A673 (cell line): Measurements from ENCODE around the gene ZPBP2. TPM values are rescaled to one million over a fixed set of nuclear protein-coding genes. Genes with fewer than 3 reads are reported as not detected.

Source experiments
- BruUV-seq: library from RNA; stranded (reverse); fragments of 400-500 nt; replicated peaks from 2 replicates; lab custom pipeline; 2021; lab: Mats Ljungman, UMichigan
- CTCF ChIA-PET: fragments of 300-600 bp; sonication (Branson Sonifier 250); formaldehyde crosslinking; loops from one replicate; lab custom pipeline; 2022; ENCODE audit warnings: antibody characterized with exemption; lab: Charles Lee
- POLR2A ChIA-PET: fragments of 300-600 bp; sonication (Branson Sonifier 250); formaldehyde crosslinking; loops from one replicate; lab custom pipeline; 2022; ENCODE audit warnings: antibody characterized with exemption; ENCODE audit not compliant: low non-redundant PET; lab: Charles Lee
- DNase-seq: peaks from one replicate; pipeline ENCODE4 v3.0.0-alpha.2; 2015; ENCODE audit warnings: low spot score
- H3K27ac ChIP-seq: fragments of 200-600 bp; sonication (generic); 2 replicates; pipeline ENCODE4 v1.5.1; 2016; ENCODE audit warnings: mixed run types, low read depth, mild to moderate bottlenecking, mixed read lengths, antibody characterized with exemption, low read length; ENCODE audit not compliant: poor library complexity, severe bottlenecking
- H3K27me3 ChIP-seq: fragments of 200-600 bp; sonication (generic); replicated peaks from 2 replicates; pipeline ENCODE4 v1.6.1; 2017; ENCODE audit warnings: mixed run types, low read depth, mild to moderate bottlenecking, mixed read lengths, antibody characterized with exemption, low read length; ENCODE audit not compliant: insufficient read depth, poor library complexity
- H3K36me3 ChIP-seq: fragments of 200-600 bp; sonication (generic); 2 replicates; pipeline ENCODE4 v1.6.1; 2016; ENCODE audit warnings: mixed run types, mild to moderate bottlenecking, mixed read lengths, antibody characterized with exemption, low read length; ENCODE audit not compliant: insufficient read depth, poor library complexity, severe bottlenecking
- H3K4me1 ChIP-seq: fragments of 200-600 bp; sonication (generic); 2 replicates; pipeline ENCODE4 v1.6.1; 2017; ENCODE audit warnings: mixed run types, mild to moderate bottlenecking, mixed read lengths, antibody characterized with exemption, low read length; ENCODE audit not compliant: insufficient read depth, poor library complexity, severe bottlenecking
- H3K4me3 ChIP-seq: fragments of 200-600 bp; sonication (generic); 2 replicates; pipeline ENCODE4 v1.5.1; 2016; ENCODE audit warnings: low read depth, mixed run types, mild to moderate bottlenecking, mixed read lengths, low read length; ENCODE audit not compliant: poor library complexity, severe bottlenecking
- H3K9me3 ChIP-seq: fragments of 200-600 bp; sonication (generic); 2 replicates; pipeline ENCODE4 v1.6.1; 2016; ENCODE audit warnings: mixed run types, low read depth, mild to moderate bottlenecking, mixed read lengths, antibody characterized with exemption, low read length; ENCODE audit not compliant: poor library complexity, severe bottlenecking
- CTCF ChIP-seq: fragments of 300-800, 200-600 bp; sonication (generic); conservative IDR thresholded peaks from 2 replicates; pipeline ENCODE4 v1.5.1; 2017; ENCODE audit warnings: low read depth, mild to moderate bottlenecking, antibody characterized with exemption, low read length, moderate library complexity, mixed read lengths
- EZH2 ChIP-seq: fragments of 200-600 bp; sonication (generic); IDR thresholded peaks from 2 replicates; pipeline ENCODE4 v1.6.1; 2017; ENCODE audit warnings: borderline replicate concordance, low read depth, mild to moderate bottlenecking, mixed read lengths, antibody characterized with exemption, low read length; ENCODE audit not compliant: poor library complexity, severe bottlenecking
- intact Hi-C: fragments of 100-400 bp; cut with micrococcal nuclease; formaldehyde crosslinking; loops from one replicate; pipeline ENCODE4 v1.10.0; 2022; ENCODE audit not compliant: unreplicated experiment
- total RNA-seq: library from RNA; stranded (reverse); gene quantifications from 2 replicates; pipeline ENCODE4 v1.2.3, GENCODE V29; 2021

The ZPBP2 gene
- total RNA-seq, 1 experiment from 2014 or later, result not detected

- H3K4me3 ChIP-seq, result no peak overlapping the region
- H3K36me3 ChIP-seq, result no peaks in the 10 kb centered on the region
- BruUV-seq, result no TSS peak
- DNase-seq, result no peak
- H3K27ac ChIP-seq, result no peak overlapping the region
- CTCF ChIA-PET, result interaction anchor here (0.5 kb wide), 1 partner anchor 188 kb away, joined by 3 read pairs; no protein-coding TSS in a partner anchor
- H3K9me3 ChIP-seq, result no peaks in the 10 kb centered on the region
- intact Hi-C loops, result no loop called here
- TF ChIP-seq EZH2 (no peak), CTCF (no peak)
- H3K27me3 ChIP-seq, result no peaks in the 10 kb centered on the region
- POLR2A ChIA-PET, result no interaction called here
- H3K4me1 ChIP-seq, result no peaks in the 10 kb centered on the region
These were observed 52.5 kb downstream of the ZPBP2 start for GRCh38 chr17:39920218-39921210.

GRCh38 chr17:39921323-39921722 lies 53.3 kb downstream of the ZPBP2 start:
- intact Hi-C loops, result no loop called here
- Histone ChIP-seq H3K4me3 (no peak overlapping the region), H3K36me3 (no peaks in the 10 kb centered on the region), H3K27ac (no peak overlapping the region), H3K9me3 (no peaks in the 10 kb centered on the region), H3K27me3 (no peaks in the 10 kb centered on the region), H3K4me1 (no peaks in the 10 kb centered on the region)
- TF ChIP-seq EZH2, result no peak
- BruUV-seq, result TSS peak; percentile 91
- ChIA-PET CTCF (no interaction called here), POLR2A (no interaction called here)
- DNase-seq, result no peak

GRCh38 chr17:39922006-39922405 lies 54.0 kb downstream of the ZPBP2 start:
- DNase-seq, result no peak
- CTCF ChIA-PET, result no interaction called here

More at GRCh38 chr17:39922006-39922405, 54.0 kb downstream of the ZPBP2 start:
- no peaks in the 10 kb centered on the region for H3K4me1 ChIP-seq
- no peak overlapping the region for H3K27ac ChIP-seq
- H3K27me3 ChIP-seq, result no peaks in the 10 kb centered on the region
- POLR2A ChIA-PET, result no interaction called here
- intact Hi-C loops, result no loop called here
- BruUV-seq, result no TSS peak
- no peaks in the 10 kb centered on the region for H3K36me3 ChIP-seq
- TF ChIP-seq CTCF, result no peak
- no peak for TF ChIP-seq EZH2
- H3K4me3 ChIP-seq, result no peak overlapping the region
- H3K9me3 ChIP-seq, result no peaks in the 10 kb centered on the region
